LNCAP (cell line): ENCODE measurements around the gene SH3RF3.

Source experiments
- TF ChIP-seq, protein P1 (sequence below): fragments of 450-650 bp; IDR thresholded peaks from 2 replicates; pipeline ENCODE4 v1.5.1; 2017; ENCODE audit warnings: mild to moderate bottlenecking

SH3RF3 gene

DNA sequence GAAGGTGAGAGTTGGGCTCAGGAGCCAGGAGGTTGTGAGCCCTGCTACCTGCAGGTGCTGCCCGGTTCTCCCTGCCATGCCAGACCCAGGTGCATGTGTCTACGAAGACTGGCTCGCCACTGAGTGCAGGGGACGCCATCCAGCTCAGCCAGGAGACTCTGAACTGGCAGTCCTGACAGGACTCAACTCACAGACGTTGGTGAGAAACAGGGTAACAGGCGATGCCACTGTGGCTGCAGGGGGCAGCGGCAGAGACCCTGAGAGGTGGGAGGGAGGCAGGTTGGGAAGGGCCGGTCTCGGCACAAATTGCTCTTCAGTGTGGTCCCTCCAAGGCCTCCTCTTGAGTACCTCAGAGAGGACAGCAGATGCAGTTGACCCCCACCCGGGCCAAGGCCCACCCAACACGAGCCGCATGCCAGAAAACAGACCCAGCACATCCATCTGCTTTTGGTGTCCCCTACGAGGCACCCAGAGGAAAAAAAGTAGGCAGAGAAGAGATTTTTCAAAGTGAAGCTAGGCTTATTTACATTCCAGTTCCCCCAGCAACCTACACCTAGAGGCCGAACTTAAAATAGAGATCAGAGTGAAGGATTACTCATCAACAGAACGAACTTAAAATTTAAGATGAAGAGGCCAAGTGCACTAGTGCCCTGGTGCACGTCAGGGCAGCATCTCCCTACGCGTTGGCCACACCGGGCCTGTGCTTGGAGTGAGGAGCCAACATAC is 300.0 kb downstream of the SH3RF3 start:
- TF ChIP-seq, protein P1, sequence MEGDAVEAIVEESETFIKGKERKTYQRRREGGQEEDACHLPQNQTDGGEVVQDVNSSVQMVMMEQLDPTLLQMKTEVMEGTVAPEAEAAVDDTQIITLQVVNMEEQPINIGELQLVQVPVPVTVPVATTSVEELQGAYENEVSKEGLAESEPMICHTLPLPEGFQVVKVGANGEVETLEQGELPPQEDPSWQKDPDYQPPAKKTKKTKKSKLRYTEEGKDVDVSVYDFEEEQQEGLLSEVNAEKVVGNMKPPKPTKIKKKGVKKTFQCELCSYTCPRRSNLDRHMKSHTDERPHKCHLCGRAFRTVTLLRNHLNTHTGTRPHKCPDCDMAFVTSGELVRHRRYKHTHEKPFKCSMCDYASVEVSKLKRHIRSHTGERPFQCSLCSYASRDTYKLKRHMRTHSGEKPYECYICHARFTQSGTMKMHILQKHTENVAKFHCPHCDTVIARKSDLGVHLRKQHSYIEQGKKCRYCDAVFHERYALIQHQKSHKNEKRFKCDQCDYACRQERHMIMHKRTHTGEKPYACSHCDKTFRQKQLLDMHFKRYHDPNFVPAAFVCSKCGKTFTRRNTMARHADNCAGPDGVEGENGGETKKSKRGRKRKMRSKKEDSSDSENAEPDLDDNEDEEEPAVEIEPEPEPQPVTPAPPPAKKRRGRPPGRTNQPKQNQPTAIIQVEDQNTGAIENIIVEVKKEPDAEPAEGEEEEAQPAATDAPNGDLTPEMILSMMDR: no peak

DNA sequence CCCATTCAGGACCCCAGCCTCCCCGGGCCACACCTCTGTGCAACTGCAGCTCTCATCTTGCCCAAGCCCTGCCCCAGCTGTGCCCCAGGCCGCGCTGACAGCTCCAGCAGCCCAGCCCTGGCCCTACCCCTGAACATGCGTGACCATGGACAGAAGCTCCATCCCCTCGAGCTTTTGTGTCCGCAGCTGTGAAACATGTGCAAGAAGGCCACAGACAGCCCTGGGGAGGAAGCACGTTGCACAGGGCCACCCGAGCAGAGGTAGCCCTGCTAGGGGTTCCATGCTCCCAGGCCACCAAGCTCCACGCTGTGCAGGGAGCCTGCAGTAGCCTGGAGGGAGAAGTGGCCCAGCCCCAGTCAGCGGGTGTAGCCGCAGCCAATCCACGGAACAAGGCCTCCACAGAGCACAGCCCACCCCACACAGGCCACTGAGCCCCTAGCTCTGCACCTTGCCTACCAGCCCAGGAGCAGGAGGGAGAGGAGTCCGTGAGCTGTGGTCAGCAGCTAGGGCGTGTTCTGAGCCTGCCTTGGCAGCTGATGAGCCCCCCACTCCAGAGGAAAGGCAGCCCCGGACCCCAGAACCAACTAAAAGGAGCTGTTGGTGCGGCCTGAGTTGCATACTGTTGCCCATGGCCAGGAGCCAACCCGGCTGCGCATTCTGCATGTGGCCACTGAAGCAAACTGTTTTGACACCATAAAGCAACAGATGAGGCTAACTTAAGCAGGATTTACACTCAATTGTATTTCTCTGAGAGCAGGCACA is 300.7 kb downstream of the SH3RF3 start:
- TF ChIP-seq, protein P1: no peak

DNA sequence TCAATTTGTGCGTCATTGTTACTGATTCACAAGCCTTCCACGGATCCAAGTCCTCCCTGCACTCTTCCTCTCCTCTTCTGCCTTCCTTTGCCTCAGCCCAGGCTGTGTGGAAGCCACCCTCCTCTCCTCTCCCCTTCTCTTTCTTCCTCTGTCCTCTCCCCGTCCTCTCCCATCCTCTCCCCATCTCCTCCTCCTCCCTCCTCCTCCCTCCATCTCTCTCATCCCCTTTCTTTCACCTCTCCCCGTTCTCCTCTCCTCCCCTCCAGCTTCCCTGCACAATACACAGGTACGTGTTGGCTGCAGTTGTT is 301.3 kb downstream of the SH3RF3 start:
- TF ChIP-seq, protein P1: no peak

DNA sequence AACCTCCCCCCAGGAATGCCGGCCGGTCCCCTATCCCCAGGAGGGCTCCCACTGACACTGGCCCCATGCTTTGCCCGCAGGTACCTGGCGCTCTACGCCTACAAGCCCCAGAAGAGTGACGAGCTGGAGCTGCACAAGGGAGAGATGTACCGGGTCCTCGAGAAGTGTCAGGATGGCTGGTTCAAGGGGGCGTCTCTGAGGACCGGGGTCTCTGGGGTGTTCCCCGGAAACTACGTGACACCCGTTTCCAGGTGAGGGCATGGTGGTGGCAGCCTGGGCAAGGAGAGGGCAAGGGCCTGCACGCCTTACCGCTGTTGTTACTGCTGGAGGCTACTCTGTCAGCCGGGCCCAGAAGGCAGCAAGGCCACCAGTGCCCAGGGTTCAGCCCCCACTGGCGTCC is 303.4 kb downstream of the SH3RF3 start:
- TF ChIP-seq, protein P1: no peak

DNA sequence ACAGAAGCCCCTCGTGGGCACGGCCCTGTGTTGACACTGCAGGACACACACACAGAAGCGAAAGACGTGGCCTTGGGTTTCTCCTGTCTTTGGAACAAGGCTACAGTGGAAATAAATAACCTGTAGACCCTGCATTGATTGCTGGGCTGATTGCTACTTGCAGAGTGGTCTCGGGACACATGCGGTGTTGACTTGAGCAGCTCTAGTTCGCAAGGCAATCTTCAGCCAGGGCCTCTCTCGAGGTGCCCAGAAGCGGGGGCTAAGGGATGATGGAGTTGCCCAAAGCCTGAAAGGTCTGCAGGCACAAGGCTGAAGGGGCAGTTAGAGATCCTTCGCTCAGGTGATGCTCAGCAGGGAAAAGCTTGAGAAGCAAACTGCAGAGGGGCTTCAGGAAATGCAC is 304.5 kb downstream of the SH3RF3 start:
- TF ChIP-seq, protein P1: no peak

DNA sequence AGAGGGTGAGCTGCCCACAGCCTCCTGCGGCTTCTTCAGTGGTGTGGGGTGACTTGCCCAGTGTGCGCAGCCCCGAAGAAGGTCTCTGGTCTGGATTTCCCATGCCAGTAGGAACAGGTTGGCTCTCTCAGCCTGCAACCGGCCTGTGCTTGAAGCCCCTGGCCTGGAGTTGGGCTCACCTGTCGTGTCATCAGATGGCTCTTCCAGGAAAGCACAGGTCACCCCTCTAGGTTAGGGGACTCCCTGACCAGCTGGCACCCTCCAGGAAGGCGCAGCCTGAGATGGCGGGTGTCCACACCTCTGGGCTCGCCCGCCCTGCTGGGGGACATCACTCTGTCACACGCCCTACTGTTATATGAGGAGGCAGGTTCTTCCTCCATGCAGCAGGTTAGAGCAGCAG is 304.9 kb downstream of the SH3RF3 start:
- TF ChIP-seq, protein P1: no peak

DNA sequence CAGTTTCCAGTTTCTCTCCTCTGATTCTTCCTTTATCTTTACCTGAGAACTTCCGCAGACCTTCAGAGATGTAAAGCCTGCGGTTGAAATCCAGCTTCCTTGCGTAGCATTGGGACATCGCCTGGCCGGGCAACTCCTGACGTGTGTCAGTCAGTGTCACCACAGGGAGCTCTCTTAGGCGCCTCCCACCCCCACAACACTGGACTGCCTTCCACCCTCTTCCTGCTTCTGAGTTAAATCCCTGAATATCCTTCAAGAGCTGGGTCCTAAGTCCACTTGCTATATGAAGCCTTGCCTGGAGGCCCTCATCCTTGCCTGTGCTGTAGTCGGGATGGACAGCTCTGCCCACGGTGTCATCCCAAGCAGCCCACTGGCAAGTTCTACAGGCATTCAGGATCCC is 305.3 kb downstream of the SH3RF3 start:
- TF ChIP-seq, protein P1: no peak
